GM12878 (cell line): ENCODE data around the gene GTPBP3. TPM values are rescaled to one million over a fixed set of nuclear protein-coding genes. Genes with fewer than 3 reads are reported as not detected.

Source experiments
- ASH2L ChIP-seq: fragments of 300-600, 200-600 bp; sonication (generic); IDR thresholded peaks from 2 replicates; pipeline ENCODE4 v1.6.1; 2017; ENCODE audit warnings: low read depth, mild to moderate bottlenecking, borderline replicate concordance
- ATF2 ChIP-seq: IDR thresholded peaks from 2 replicates; pipeline ENCODE4 v1.6.1; 2012; ENCODE audit warnings: low read length, inconsistent platforms
- BACH1 ChIP-seq: fragments of 450-650 bp; IDR thresholded peaks from 2 replicates; pipeline ENCODE4 v1.6.1; 2017; ENCODE audit warnings: mild to moderate bottlenecking, borderline replicate concordance
- EZH2 ChIP-seq: IDR thresholded peaks from 2 replicates; pipeline ENCODE4 v1.6.1; 2012; ENCODE audit warnings: low read depth, mild to moderate bottlenecking, control low read depth, inconsistent platforms, low read length, borderline replicate concordance; ENCODE audit not compliant: control insufficient read depth
- HDAC6 ChIP-seq: fragments of 200-600 bp; sonication (generic); IDR thresholded peaks from one replicate; pipeline ENCODE4 v1.8.0; 2017; ENCODE audit warnings: antibody characterized with exemption; ENCODE audit not compliant: unreplicated experiment
- IKZF2 ChIP-seq, 2 experiments: fragments of 450-650 bp; IDR thresholded peaks; 2 replicates each; pipeline ENCODE4 v1.6.1; 2017; ENCODE audit warnings: mild to moderate bottlenecking in 2 of 2, moderate library complexity in 2 of 2
- JUND ChIP-seq: IDR thresholded peaks from 2 replicates; pipeline ENCODE4 v1.6.1; 2012; ENCODE audit warnings: low read depth, mild to moderate bottlenecking, low read length, improper control_type of control experiment, moderate library complexity
- KLF5 ChIP-seq: fragments of 450-650 bp; IDR thresholded peaks from 2 replicates; pipeline ENCODE4 v1.6.1; 2014; ENCODE audit warnings: mild to moderate bottlenecking; ENCODE audit not compliant: partially characterized antibody
- LARP7 ChIP-seq: fragments of 450-650 bp; IDR thresholded peaks from 2 replicates; pipeline ENCODE4 v1.6.1; 2017; ENCODE audit warnings: mild to moderate bottlenecking
- NFYA ChIP-seq: IDR thresholded peaks from 2 replicates; pipeline ENCODE4 v1.6.1; 2011; ENCODE audit warnings: low read depth, mild to moderate bottlenecking, low read length, improper control_type of control experiment, borderline replicate concordance
- NR2C2 ChIP-seq: IDR thresholded peaks from 2 replicates; pipeline ENCODE4 v1.6.1; 2011; ENCODE audit warnings: borderline replicate concordance, low read depth; ENCODE audit not compliant: control insufficient read depth, insufficient read length
- NR2F1 ChIP-seq: fragments of 450-650 bp; conservative IDR thresholded peaks from 2 replicates; pipeline ENCODE4 v1.6.1; 2017; ENCODE audit warnings: mild to moderate bottlenecking
- PML ChIP-seq: IDR thresholded peaks from 2 replicates; pipeline ENCODE4 v1.6.1; 2012; ENCODE audit warnings: low read length, inconsistent platforms
- RAD51 ChIP-seq: fragments of 450-650 bp; IDR thresholded peaks from 2 replicates; pipeline ENCODE4 v1.6.1; 2016; ENCODE audit warnings: moderate library complexity, mild to moderate bottlenecking, inconsistent platforms
- RB1 ChIP-seq: fragments of 450-650 bp; formaldehyde crosslinking; IDR thresholded peaks from 2 replicates; pipeline ENCODE4 v1.6.1; 2017; ENCODE audit warnings: mild to moderate bottlenecking, borderline replicate concordance
- RELA ChIP-seq: fragments of 450-650 bp; IDR thresholded peaks from 2 replicates; pipeline ENCODE4 v1.8.0; 2014; ENCODE audit warnings: borderline replicate concordance; ENCODE audit not compliant: partially characterized antibody
- RUNX3 ChIP-seq: IDR thresholded peaks from 2 replicates; pipeline ENCODE4 v1.6.1; 2012; ENCODE audit warnings: low read length, inconsistent platforms
- SREBF1 ChIP-seq: IDR thresholded peaks from 2 replicates; pipeline ENCODE4 v1.6.1; 2012; ENCODE audit warnings: mild to moderate bottlenecking, low read length
- SREBF2 ChIP-seq: IDR thresholded peaks from 2 replicates; pipeline ENCODE4 v1.6.1; 2012; ENCODE audit warnings: mild to moderate bottlenecking, low read length
- SUPT20H ChIP-seq: IDR thresholded peaks from 2 replicates; pipeline ENCODE4 v1.6.1; 2011; ENCODE audit warnings: low read depth, mild to moderate bottlenecking, low read length, moderate library complexity, borderline replicate concordance; ENCODE audit not compliant: control insufficient read depth
- ZNF24 ChIP-seq: fragments of 450-650 bp; IDR thresholded peaks from 2 replicates; pipeline ENCODE4 v1.6.1; 2017; ENCODE audit warnings: antibody characterized with exemption, mild to moderate bottlenecking
- polyA plus RNA-seq, 11 experiments: library from polyadenylated mRNA; depleted of rRNA in 4 of 11; unstranded in 6 of 11; stranded (reverse) in 5 of 11; fragments of >200 nt; fragmentation: Nextera tagmentation in 4 of 11; fragmentation: Illumina TruSeq in 1 of 11; extraction: Ambion mirVana in 4 of 11; extraction: Trizol in 1 of 11; gene quantifications; 1 replicate in 1 of 11; 2 replicates in 10 of 11; pipeline versions ENCODE4 v1.2.1 to v1.2.3, GENCODE V29; 2011 to 2016; ENCODE audit warnings: inconsistent platforms in 2 of 11, missing spikeins in 2 of 11, low read depth in 1 of 11
- total RNA-seq, 4 experiments: library from RNA; depleted of rRNA in 3 of 4; stranded (reverse); fragments of >200 nt in 3 of 4; fragmentation: Illumina TruSeq in 1 of 4; extraction: Trizol in 1 of 4; gene quantifications; 2 replicates each; pipeline versions ENCODE4 v1.2.1 to v1.2.3, GENCODE V29; 2013 to 2021
- TF ChIP-seq, protein P1 (sequence below): IDR thresholded peaks from 2 replicates; pipeline ENCODE4 v1.6.1; 2011; ENCODE audit warnings: mild to moderate bottlenecking, low read depth, low read length, moderate library complexity; ENCODE audit not compliant: insufficient replicate concordance
- TF ChIP-seq, protein P2 (sequence below): IDR thresholded peaks from 2 replicates; pipeline ENCODE4 v1.6.1; 2011; ENCODE audit warnings: borderline replicate concordance, low read depth, mild to moderate bottlenecking, moderate library complexity, mixed read lengths, low read length; ENCODE audit not compliant: insufficient read depth; ENCODE audit errors: extremely low read length
- TF ChIP-seq, protein P3 (sequence below): fragments of 450-650 bp; IDR thresholded peaks from 2 replicates; pipeline ENCODE4 v1.6.1; 2016; ENCODE audit warnings: mild to moderate bottlenecking

GTPBP3 gene
- total and polyA plus RNA-seq, 10 of the 15 experiments (the other 5 are each of a cell fraction or from before 2014, with no cell fraction given), result 2.9 to 46.8 (median 15.4) TPM

DNA sequence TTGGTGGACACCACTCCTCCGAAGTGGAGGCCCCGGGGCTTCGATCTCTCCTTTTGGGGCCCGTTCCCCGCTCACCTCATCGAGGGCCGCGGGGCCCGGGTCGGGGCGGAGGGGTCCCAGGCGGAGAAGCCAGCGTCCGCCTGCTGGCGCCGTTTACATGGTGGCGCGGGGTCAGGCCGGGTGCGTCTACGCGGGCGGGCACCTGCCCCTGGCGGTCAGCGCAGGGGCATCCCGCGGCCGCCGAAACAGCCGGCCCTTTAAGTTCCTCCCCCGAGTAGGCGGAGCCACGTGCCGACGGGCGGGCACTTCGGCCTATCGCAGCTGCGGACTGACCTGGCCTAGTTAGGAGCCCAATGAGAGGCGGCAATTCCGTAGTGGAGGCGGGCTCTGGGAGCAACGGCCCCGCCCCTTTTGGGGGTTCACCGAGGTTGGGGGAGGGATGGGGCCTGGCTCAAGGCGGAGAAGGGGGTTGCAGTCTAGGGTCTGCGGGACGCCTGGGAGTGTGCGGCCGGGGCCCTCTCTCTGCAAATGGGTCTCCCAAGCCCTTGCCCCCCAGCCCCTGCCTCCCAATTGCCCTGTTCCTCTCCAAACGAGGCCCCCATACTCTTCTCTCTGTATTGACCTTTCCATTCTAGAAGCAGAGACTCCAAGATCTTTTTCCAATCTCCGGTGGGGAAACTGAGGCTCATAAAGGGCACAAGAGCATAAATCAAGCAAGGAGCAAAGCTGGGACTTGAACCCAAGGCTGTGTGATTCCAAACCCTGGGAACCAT, 34.0 kb upstream of the GTPBP3 start, which contains the start of gene ABHD8 (continued):
- TF ChIP-seq RELA (no peak), SREBF2 (no peak), IKZF2 (IDR thresholded peaks at IDR 0.05) (no peak), NR2F1 (peak; percentile 89), SUPT20H (no peak), RUNX3 (no peak; the same call in 1 of the 2 replicates), NFYA (peak; percentile 23; the same call in 1 of the 2 replicates), EZH2 (no peak), JUND (no peak), KLF5 (no peak), SREBF1 (no peak), NR2C2 (no peak), LARP7 (no peak), HDAC6 (no peak), RB1 (peak; percentile 70; the same call in 1 of the 2 replicates), ZNF24 (no peak), ATF2 (no peak), PML (no peak), BACH1 (peak; percentile 34; the same call in 1 of the 2 replicates), ASH2L (no peak), RAD51 (peak; percentile 33; the same call in 1 of the 2 replicates)
- TF ChIP-seq, protein P1, sequence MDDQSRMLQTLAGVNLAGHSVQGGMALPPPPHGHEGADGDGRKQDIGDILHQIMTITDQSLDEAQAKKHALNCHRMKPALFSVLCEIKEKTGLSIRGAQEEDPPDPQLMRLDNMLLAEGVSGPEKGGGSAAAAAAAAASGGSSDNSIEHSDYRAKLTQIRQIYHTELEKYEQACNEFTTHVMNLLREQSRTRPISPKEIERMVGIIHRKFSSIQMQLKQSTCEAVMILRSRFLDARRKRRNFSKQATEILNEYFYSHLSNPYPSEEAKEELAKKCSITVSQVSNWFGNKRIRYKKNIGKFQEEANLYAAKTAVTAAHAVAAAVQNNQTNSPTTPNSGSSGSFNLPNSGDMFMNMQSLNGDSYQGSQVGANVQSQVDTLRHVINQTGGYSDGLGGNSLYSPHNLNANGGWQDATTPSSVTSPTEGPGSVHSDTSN, result peak; percentile 99
- TF ChIP-seq, protein P2, sequence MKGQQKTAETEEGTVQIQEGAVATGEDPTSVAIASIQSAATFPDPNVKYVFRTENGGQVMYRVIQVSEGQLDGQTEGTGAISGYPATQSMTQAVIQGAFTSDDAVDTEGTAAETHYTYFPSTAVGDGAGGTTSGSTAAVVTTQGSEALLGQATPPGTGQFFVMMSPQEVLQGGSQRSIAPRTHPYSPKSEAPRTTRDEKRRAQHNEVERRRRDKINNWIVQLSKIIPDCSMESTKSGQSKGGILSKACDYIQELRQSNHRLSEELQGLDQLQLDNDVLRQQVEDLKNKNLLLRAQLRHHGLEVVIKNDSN, result peak; percentile 74
- TF ChIP-seq, protein P3, sequence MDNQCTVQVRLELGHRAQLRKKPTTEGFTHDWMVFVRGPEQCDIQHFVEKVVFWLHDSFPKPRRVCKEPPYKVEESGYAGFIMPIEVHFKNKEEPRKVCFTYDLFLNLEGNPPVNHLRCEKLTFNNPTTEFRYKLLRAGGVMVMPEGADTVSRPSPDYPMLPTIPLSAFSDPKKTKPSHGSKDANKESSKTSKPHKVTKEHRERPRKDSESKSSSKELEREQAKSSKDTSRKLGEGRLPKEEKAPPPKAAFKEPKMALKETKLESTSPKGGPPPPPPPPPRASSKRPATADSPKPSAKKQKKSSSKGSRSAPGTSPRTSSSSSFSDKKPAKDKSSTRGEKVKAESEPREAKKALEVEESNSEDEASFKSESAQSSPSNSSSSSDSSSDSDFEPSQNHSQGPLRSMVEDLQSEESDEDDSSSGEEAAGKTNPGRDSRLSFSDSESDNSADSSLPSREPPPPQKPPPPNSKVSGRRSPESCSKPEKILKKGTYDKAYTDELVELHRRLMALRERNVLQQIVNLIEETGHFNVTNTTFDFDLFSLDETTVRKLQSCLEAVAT, result no peak
